Esophagus squamous epithelium (tissue), 5 donors: ENCODE measurements around the gene RASGRP1. TPM values are rescaled to one million over a fixed set of nuclear protein-coding genes. Genes with fewer than 3 reads are reported as not detected.

Source experiments
- DNase-seq: peaks from one replicate; lab custom pipeline; 2025; lab: John Stamatoyannopoulos, UW
- H3K27ac ChIP-seq, 4 donors: fragments of 200-600 bp; sonication (generic); one replicate each; pipeline ENCODE4 v1.5.1; 2016 to 2019; ENCODE audit warnings: mild to moderate bottlenecking in 1 of 4
- H3K27me3 ChIP-seq, 4 donors: fragments of 200-600 bp; sonication (generic); 1 replicate in 3 of 4; 2 replicates in 1 of 4; pipeline versions ENCODE4 v1.5.1 to v1.6.0; 2017 to 2021; ENCODE audit warnings: antibody characterized with exemption in 1 of 4
- H3K36me3 ChIP-seq, 3 donors: fragments of 200-600 bp; sonication (generic); one replicate each; pipeline ENCODE4 v1.5.1; 2016 to 2019
- H3K4me1 ChIP-seq, 3 donors: fragments of 200-600 bp; sonication (generic); one replicate each; pipeline ENCODE4 v1.5.1; 2017 to 2019
- H3K4me3 ChIP-seq, 4 donors: fragments of 200-600 bp; sonication (generic); 1 replicate in 3 of 4; 2 replicates in 1 of 4; pipeline ENCODE4 v1.5.1; 2016 to 2019; ENCODE audit warnings: mild to moderate bottlenecking in 2 of 4, moderate library complexity in 1 of 4
- H3K9me3 ChIP-seq, 3 donors: fragments of 200-600 bp; sonication (generic); one replicate each; pipeline ENCODE4 v1.5.1; 2016 to 2019
- CTCF ChIP-seq, 6 experiments: fragments of 450-650 bp in 4 of 6; fragments of 200-600 bp in 2 of 6; sonication (generic) in 2 of 6; IDR thresholded peaks; one replicate each; pipeline ENCODE4 v1.5.1; 2016 to 2019; ENCODE audit warnings: antibody characterized with exemption in 6 of 6, mild to moderate bottlenecking in 4 of 6, moderate library complexity in 4 of 6
- POLR2A ChIP-seq, 4 donors: fragments of 450-650 bp; IDR thresholded peaks; one replicate each; pipeline ENCODE4 v1.6.1; 2017; ENCODE audit warnings: antibody characterized with exemption in 4 of 4, mild to moderate bottlenecking in 4 of 4, moderate library complexity in 3 of 4
- WGBS, 2 donors: methylation state at CpG; one replicate each; pipeline ENCODE4 v1.1.5; 2018; 5-methylcytosine and 5-hydroxymethylcytosine counted together
- intact Hi-C: fragments of 100-400 bp; cut with DNase I; formaldehyde crosslinking; loops from one replicate; pipeline ENCODE4 v1.15.0; 2022
- total RNA-seq, 4 donors: library from RNA; depleted of rRNA; stranded (reverse); fragments of >200 nt; gene quantifications; one replicate each; pipeline ENCODE4 v1.1.0, GENCODE V29; 2016
- donor health status: DM: yes; HTN: yes; CAD: no.

The RASGRP1 gene
- total RNA-seq, 4 donors from 2014 or later = 9.2 to 16.0 (median 12.2) TPM

- intact Hi-C loops = no loop called here
- Histone ChIP-seq H3K27me3 (no peaks in the 10 kb centered on the region), H3K9me3 (no peaks in the 10 kb centered on the region), H3K27ac (no peak overlapping the region), H3K36me3 (peaks cover 0 to 70% (median 4%) of the 10 kb centered on the region in 3 donors), H3K4me3 (no peak overlapping the region), H3K4me1 (no peaks in the 10 kb centered on the region)
- 94 to 96% methylated on average over 3 of the region's 3 CpGs for WGBS, 2 donors
- no peak for DNase-seq
- no peak for TF ChIP-seq POLR2A (IDR thresholded peaks at IDR 0.05)
- no peak for TF ChIP-seq CTCF (IDR thresholded peaks at IDR 0.05)
Measured at GRCh38 chr15:38481761-38482160, 82.9 kb downstream of the RASGRP1 start.

- 84 to 96% methylated on average over 5 of the region's 5 CpGs for WGBS, 2 donors
- no peak overlapping the region for H3K4me3 ChIP-seq
- no peaks in the 10 kb centered on the region for H3K4me1 ChIP-seq
- no peaks in the 10 kb centered on the region for H3K27me3 ChIP-seq
- no peak overlapping the region for H3K27ac ChIP-seq
- H3K9me3 ChIP-seq = no peaks in the 10 kb centered on the region
- TF ChIP-seq CTCF (IDR thresholded peaks at IDR 0.05) = no peak
- no peak for TF ChIP-seq POLR2A (IDR thresholded peaks at IDR 0.05)
- H3K36me3 ChIP-seq = peaks cover 0 to 70% (median 6%) of the 10 kb centered on the region in 3 donors
- DNase-seq = no peak
- intact Hi-C loops = no loop called here
Measured at GRCh38 chr15:38481113-38481512, 83.5 kb downstream of the RASGRP1 start.

- no peaks in the 10 kb centered on the region for H3K9me3 ChIP-seq
- no peaks in the 10 kb centered on the region for H3K27me3 ChIP-seq
- TF ChIP-seq POLR2A (IDR thresholded peaks at IDR 0.05) (no peak), CTCF (IDR thresholded peaks at IDR 0.05) (no peak)
- H3K4me3 ChIP-seq = no peak overlapping the region
- intact Hi-C loops = no loop called here
- H3K27ac ChIP-seq = no peak overlapping the region
- no peak for DNase-seq
- H3K36me3 ChIP-seq = peaks cover 0 to 70% (median 9%) of the 10 kb centered on the region in 3 donors
- H3K4me1 ChIP-seq = no peaks in the 10 kb centered on the region
- 93% methylated on average over 1 of the region's 1 CpG for WGBS, 2 donors
Measured at GRCh38 chr15:38479756-38480155, 84.9 kb downstream of the RASGRP1 start.

- Histone ChIP-seq H3K4me3 (no peak overlapping the region), H3K27me3 (no peaks in the 10 kb centered on the region), H3K9me3 (no peaks in the 10 kb centered on the region), H3K4me1 (no peaks in the 10 kb centered on the region), H3K36me3 (peaks cover 0 to 72% (median 11%) of the 10 kb centered on the region in 3 donors), H3K27ac (no peak overlapping the region)
- TF ChIP-seq CTCF (IDR thresholded peaks at IDR 0.05) (no peak), POLR2A (IDR thresholded peaks at IDR 0.05) (no peak)
- no peak for DNase-seq
- intact Hi-C loops = no loop called here
Measured at GRCh38 chr15:38479266-38479665, 85.3 kb downstream of the RASGRP1 start.

- intact Hi-C loops = no loop called here
- Histone ChIP-seq H3K4me1 (no peaks in the 10 kb centered on the region), H3K27me3 (no peaks in the 10 kb centered on the region), H3K4me3 (no peak overlapping the region), H3K36me3 (peaks cover 0 to 71% (median 11%) of the 10 kb centered on the region in 3 donors), H3K27ac (no peak overlapping the region), H3K9me3 (no peaks in the 10 kb centered on the region)
- no peak for DNase-seq
- WGBS, 2 donors = 85 to 92% methylated on average over 4 of the region's 4 CpGs
- TF ChIP-seq POLR2A (IDR thresholded peaks at IDR 0.05) (no peak), CTCF (IDR thresholded peaks at IDR 0.05) (no peak)
Measured at GRCh38 chr15:38477637-38478036, 87.0 kb downstream of the RASGRP1 start.
